Smooth muscle cell (in vitro differentiated cells): ENCODE measurements around the gene SGTA. TPM values are rescaled to one million over a fixed set of nuclear protein-coding genes. Genes with fewer than 3 reads are reported as not detected.

Source experiments
- DNase-seq: peaks from one replicate; lab custom pipeline; 2025; ENCODE audit not compliant: unreplicated experiment; lab: John Stamatoyannopoulos, UW
- H2AFZ ChIP-seq: fragments of 200-600 bp; sonication (generic); 2 replicates; pipeline ENCODE4 v1.6.0; 2016; ENCODE audit warnings: antibody characterized with exemption, low read depth, mild to moderate bottlenecking
- H3F3A ChIP-seq: fragments of 200-600 bp; sonication (generic); 2 replicates; pipeline ENCODE4 v1.6.0; 2017; ENCODE audit warnings: antibody characterized with exemption, low read depth
- H3K27ac ChIP-seq: fragments of 200-600 bp; sonication (generic); 2 replicates; pipeline ENCODE4 v1.5.1; 2016; ENCODE audit warnings: low read depth, mild to moderate bottlenecking
- H3K27me3 ChIP-seq: fragments of 200-600 bp; sonication (generic); 2 replicates; pipeline ENCODE4 v1.6.1; 2016; ENCODE audit warnings: low read depth, mild to moderate bottlenecking
- H3K36me3 ChIP-seq: fragments of 200-600 bp; sonication (generic); 2 replicates; pipeline ENCODE4 v1.5.1; 2016; ENCODE audit warnings: low read depth
- H3K4me1 ChIP-seq: fragments of 200-600 bp; sonication (generic); 2 replicates; pipeline ENCODE4 v1.5.1; 2016; ENCODE audit warnings: low read depth
- H3K4me2 ChIP-seq: fragments of 200-600 bp; sonication (generic); 2 replicates; pipeline ENCODE4 v1.6.0; 2016; ENCODE audit warnings: mild to moderate bottlenecking
- H3K4me3 ChIP-seq: fragments of 200-600 bp; sonication (generic); 2 replicates; pipeline ENCODE4 v1.5.1; 2016; ENCODE audit warnings: mild to moderate bottlenecking
- H3K79me2 ChIP-seq: fragments of 200-600 bp; sonication (generic); 2 replicates; pipeline ENCODE4 v1.6.0; 2016; ENCODE audit warnings: low read depth, mild to moderate bottlenecking
- H3K9ac ChIP-seq: fragments of 200-600 bp; sonication (generic); 2 replicates; pipeline ENCODE4 v1.6.0; 2016; ENCODE audit warnings: low read depth
- H3K9me3 ChIP-seq: fragments of 200-600 bp; sonication (generic); replicated peaks from 2 replicates; pipeline ENCODE4 v1.5.1; 2016; ENCODE audit warnings: low read depth
- H4K20me1 ChIP-seq: fragments of 200-600 bp; sonication (generic); 2 replicates; pipeline ENCODE4 v1.6.0; 2016; ENCODE audit warnings: low read depth
- WGBS: methylation state at CpG from one replicate; pipeline ENCODE4 v1.1.7; 2016; ENCODE audit warnings: low lambda C conversion rate; 5-methylcytosine and 5-hydroxymethylcytosine counted together
- polyA plus RNA-seq: library from polyadenylated mRNA; unstranded; fragments of >200 nt; fragmentation: Nextera tagmentation; extraction: Ambion mirVana; gene quantifications from 2 replicates; pipeline ENCODE4 v1.2.1, GENCODE V29; 2016
- total RNA-seq: library from RNA; depleted of rRNA; stranded (reverse); fragments of >200 nt; gene quantifications from 2 replicates; pipeline ENCODE4 v1.2.3, GENCODE V29; 2014
- TF ChIP-seq, protein P1 (sequence below): fragments of 200-600 bp; sonication (generic); IDR thresholded peaks from 2 replicates; pipeline ENCODE4 v1.5.1; 2017; ENCODE audit warnings: borderline replicate concordance, mild to moderate bottlenecking, antibody characterized with exemption; ENCODE audit not compliant: insufficient read depth, poor library complexity, severe bottlenecking

Gene SGTA
- total and polyA plus RNA-seq, 2 experiments from 2014 or later, result 34.4 to 71.2 TPM

GRCh38 chr19:2726160-2726855, 56.8 kb downstream of the SGTA start:
- 93% methylated on average over 14 of the region's 15 CpGs for WGBS

DNA sequence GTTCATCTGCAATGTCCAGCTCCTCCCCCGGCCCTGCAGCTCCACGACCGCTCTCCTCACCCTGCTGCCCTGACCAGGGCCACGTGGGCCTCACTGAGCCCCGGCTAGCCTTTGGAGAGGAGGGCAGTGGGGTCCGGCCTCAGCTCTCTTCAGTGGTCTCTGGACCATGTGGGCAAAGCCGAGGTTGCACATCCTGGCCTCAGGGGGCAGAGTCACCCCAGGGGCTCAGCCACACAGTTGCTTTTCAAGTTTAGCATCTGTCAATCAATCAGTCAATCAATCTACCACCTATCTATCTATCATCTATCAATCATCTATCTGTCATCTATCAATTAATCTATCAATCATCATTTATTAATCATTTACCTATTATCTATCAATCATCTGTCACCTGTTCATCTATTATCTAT, 58.9 kb downstream of the SGTA start:
- Histone ChIP-seq H2AFZ (no peak overlapping the region), H3K27ac (no peak overlapping the region)
- WGBS, result 73% methylated on average over 7 of the region's 7 CpGs

More at GRCh38 chr19:2726160-2726855, 56.8 kb downstream of the SGTA start:
- Histone ChIP-seq H3K4me3 (no peak overlapping the region), H3K9me3 (no peaks in the 10 kb centered on the region), H3K4me2 (no peak overlapping the region), H3K9ac (no peak overlapping the region), H2AFZ (no peak overlapping the region), H3K27me3 (no peaks in the 10 kb centered on the region), H3K36me3 (no peaks in the 10 kb centered on the region), H3K27ac (no peak overlapping the region), H3K79me2 (no peaks in the 10 kb centered on the region), H3F3A (no peaks in the 10 kb centered on the region), H4K20me1 (no peaks in the 10 kb centered on the region), H3K4me1 (no peaks in the 10 kb centered on the region)
- no peak for DNase-seq
- TF ChIP-seq, protein P1, sequence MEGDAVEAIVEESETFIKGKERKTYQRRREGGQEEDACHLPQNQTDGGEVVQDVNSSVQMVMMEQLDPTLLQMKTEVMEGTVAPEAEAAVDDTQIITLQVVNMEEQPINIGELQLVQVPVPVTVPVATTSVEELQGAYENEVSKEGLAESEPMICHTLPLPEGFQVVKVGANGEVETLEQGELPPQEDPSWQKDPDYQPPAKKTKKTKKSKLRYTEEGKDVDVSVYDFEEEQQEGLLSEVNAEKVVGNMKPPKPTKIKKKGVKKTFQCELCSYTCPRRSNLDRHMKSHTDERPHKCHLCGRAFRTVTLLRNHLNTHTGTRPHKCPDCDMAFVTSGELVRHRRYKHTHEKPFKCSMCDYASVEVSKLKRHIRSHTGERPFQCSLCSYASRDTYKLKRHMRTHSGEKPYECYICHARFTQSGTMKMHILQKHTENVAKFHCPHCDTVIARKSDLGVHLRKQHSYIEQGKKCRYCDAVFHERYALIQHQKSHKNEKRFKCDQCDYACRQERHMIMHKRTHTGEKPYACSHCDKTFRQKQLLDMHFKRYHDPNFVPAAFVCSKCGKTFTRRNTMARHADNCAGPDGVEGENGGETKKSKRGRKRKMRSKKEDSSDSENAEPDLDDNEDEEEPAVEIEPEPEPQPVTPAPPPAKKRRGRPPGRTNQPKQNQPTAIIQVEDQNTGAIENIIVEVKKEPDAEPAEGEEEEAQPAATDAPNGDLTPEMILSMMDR, result no peak

GRCh38 chr19:2723747-2724146, 59.3 kb downstream of the SGTA start:
- Histone ChIP-seq H3K9ac (no peak overlapping the region), H3K4me3 (no peak overlapping the region), H3K4me2 (no peak overlapping the region), H3K4me1 (peaks cover 4% of the 10 kb centered on the region), H4K20me1 (no peaks in the 10 kb centered on the region), H3K27me3 (no peaks in the 10 kb centered on the region), H3K36me3 (no peaks in the 10 kb centered on the region), H3K79me2 (no peaks in the 10 kb centered on the region), H3K27ac (no peak overlapping the region), H3F3A (no peaks in the 10 kb centered on the region), H2AFZ (no peak overlapping the region), H3K9me3 (no peaks in the 10 kb centered on the region)
- TF ChIP-seq, protein P1, result no peak
- WGBS, result 78% methylated on average over 14 of the region's 14 CpGs
- no peak for DNase-seq

More for the DNA sequence above, 58.9 kb downstream of the SGTA start:
- no peak overlapping the region for H3K4me2 ChIP-seq
- no peaks in the 10 kb centered on the region for H3F3A ChIP-seq
- H4K20me1 ChIP-seq, result no peaks in the 10 kb centered on the region
- H3K4me3 ChIP-seq, result no peak overlapping the region
- no peaks in the 10 kb centered on the region for H3K36me3 ChIP-seq
- H3K79me2 ChIP-seq, result no peaks in the 10 kb centered on the region
- TF ChIP-seq, protein P1, result no peak
- no peaks in the 10 kb centered on the region for H3K9me3 ChIP-seq
- H3K4me1 ChIP-seq, result peaks cover 4% of the 10 kb centered on the region
- DNase-seq, result no peak
- H3K9ac ChIP-seq, result no peak overlapping the region
- H3K27me3 ChIP-seq, result no peaks in the 10 kb centered on the region

- no peaks in the 10 kb centered on the region for H3K36me3 ChIP-seq
- DNase-seq, result no peak
- WGBS, result 75% methylated on average over 13 of the region's 13 CpGs
- no peaks in the 10 kb centered on the region for H3F3A ChIP-seq
- H3K4me1 ChIP-seq, result peaks cover 4% of the 10 kb centered on the region
- H3K27ac ChIP-seq, result no peak overlapping the region
- no peak overlapping the region for H3K9ac ChIP-seq
- H3K79me2 ChIP-seq, result no peaks in the 10 kb centered on the region
- no peak overlapping the region for H2AFZ ChIP-seq
- H3K4me2 ChIP-seq, result peak overlapping the region; percentile 57
- H3K27me3 ChIP-seq, result no peaks in the 10 kb centered on the region
- TF ChIP-seq, protein P1, result no peak
- H4K20me1 ChIP-seq, result no peaks in the 10 kb centered on the region
- no peaks in the 10 kb centered on the region for H3K9me3 ChIP-seq
- H3K4me3 ChIP-seq, result no peak overlapping the region
Measured at GRCh38 chr19:2723345-2723715, 59.7 kb downstream of the SGTA start.
